IPS-18a (cell line): ENCODE data around the gene MAPKAPK3.

Source experiments
- H3K27ac ChIP-seq: one replicate; pipeline ENCODE4 v1.5.1; 2013; ENCODE audit warnings: low read length
- H3K27me3 ChIP-seq: one replicate; pipeline ENCODE4 v1.6.1; 2013; ENCODE audit warnings: mild to moderate bottlenecking, low read length; ENCODE audit not compliant: control insufficient read depth, insufficient read depth
- H3K36me3 ChIP-seq: one replicate; pipeline ENCODE4 v1.6.1; 2013; ENCODE audit warnings: low read depth, low read length; ENCODE audit not compliant: control insufficient read depth
- H3K4me1 ChIP-seq: one replicate; pipeline ENCODE4 v1.6.1; 2013; ENCODE audit warnings: low read depth, low read length; ENCODE audit not compliant: control insufficient read depth
- H3K4me3 ChIP-seq: one replicate; pipeline ENCODE4 v1.5.1; 2013; ENCODE audit warnings: low read length
- H3K9ac ChIP-seq: one replicate; pipeline ENCODE4 v1.6.1; 2013; ENCODE audit warnings: mild to moderate bottlenecking, low read length, moderate library complexity
- H3K9me3 ChIP-seq: one replicate; pipeline ENCODE4 v1.6.1; 2013; ENCODE audit warnings: low read depth, low read length; ENCODE audit not compliant: control insufficient read depth

Gene MAPKAPK3

GRCh38 chr3:50625231-50626182, 8.6 kb downstream of the MAPKAPK3 start:
- Histone ChIP-seq H3K9ac (no peak overlapping the region), H3K27ac (no peak overlapping the region), H3K36me3 (no peaks in the 10 kb centered on the region), H3K4me1 (peaks cover 15% of the 10 kb centered on the region), H3K9me3 (no peaks in the 10 kb centered on the region), H3K27me3 (no peaks in the 10 kb centered on the region), H3K4me3 (no peak overlapping the region)

GRCh38 chr3:50626401-50626800, 9.4 kb downstream of the MAPKAPK3 start:
- peaks cover 15% of the 10 kb centered on the region for H3K4me1 ChIP-seq
- H3K36me3 ChIP-seq: no peaks in the 10 kb centered on the region
- no peaks in the 10 kb centered on the region for H3K9me3 ChIP-seq
- H3K4me3 ChIP-seq: no peak overlapping the region
- H3K9ac ChIP-seq: no peak overlapping the region
- H3K27ac ChIP-seq: no peak overlapping the region
- H3K27me3 ChIP-seq: no peaks in the 10 kb centered on the region

- H3K9me3 ChIP-seq: no peaks in the 10 kb centered on the region
Observed at GRCh38 chr3:50627407-50628051, 10.6 kb downstream of the MAPKAPK3 start.

GRCh38 chr3:50628601-50629000, 11.7 kb downstream of the MAPKAPK3 start:
- no peaks in the 10 kb centered on the region for H3K36me3 ChIP-seq
- peaks cover 15% of the 10 kb centered on the region for H3K4me1 ChIP-seq
- no peak overlapping the region for H3K27ac ChIP-seq
- no peaks in the 10 kb centered on the region for H3K9me3 ChIP-seq
- no peaks in the 10 kb centered on the region for H3K27me3 ChIP-seq
- H3K9ac ChIP-seq: no peak overlapping the region
- no peak overlapping the region for H3K4me3 ChIP-seq

More at GRCh38 chr3:50627407-50628051, 10.6 kb downstream of the MAPKAPK3 start:
- no peaks in the 10 kb centered on the region for H3K36me3 ChIP-seq
- H3K9ac ChIP-seq: no peak overlapping the region
- H3K4me3 ChIP-seq: no peak overlapping the region
- H3K27me3 ChIP-seq: no peaks in the 10 kb centered on the region
- no peak overlapping the region for H3K27ac ChIP-seq
- H3K4me1 ChIP-seq: peaks cover 15% of the 10 kb centered on the region

- Histone ChIP-seq H3K27me3 (no peaks in the 10 kb centered on the region), H3K9ac (no peak overlapping the region), H3K36me3 (no peaks in the 10 kb centered on the region), H3K4me1 (peaks cover 6% of the 10 kb centered on the region), H3K9me3 (no peaks in the 10 kb centered on the region), H3K4me3 (no peak overlapping the region), H3K27ac (no peak overlapping the region)
Observed at GRCh38 chr3:50630394-50630793, 13.4 kb downstream of the MAPKAPK3 start.

GRCh38 chr3:50630877-50631276, 13.9 kb downstream of the MAPKAPK3 start:
- no peaks in the 10 kb centered on the region for H3K36me3 ChIP-seq
- no peaks in the 10 kb centered on the region for H3K9me3 ChIP-seq
- H3K27ac ChIP-seq: no peak overlapping the region
- H3K4me3 ChIP-seq: no peak overlapping the region
- H3K27me3 ChIP-seq: no peaks in the 10 kb centered on the region
- H3K9ac ChIP-seq: no peak overlapping the region
- peaks cover 2% of the 10 kb centered on the region for H3K4me1 ChIP-seq

- Histone ChIP-seq H3K36me3 (no peaks in the 10 kb centered on the region), H3K4me1 (peaks cover 8% of the 10 kb centered on the region), H3K27ac (no peak overlapping the region), H3K4me3 (no peak overlapping the region), H3K9me3 (no peaks in the 10 kb centered on the region), H3K27me3 (no peaks in the 10 kb centered on the region), H3K9ac (no peak overlapping the region)
Observed at GRCh38 chr3:50632450-50632849, 15.5 kb downstream of the MAPKAPK3 start.

- Histone ChIP-seq H3K27ac (no peak overlapping the region), H3K36me3 (no peaks in the 10 kb centered on the region), H3K9ac (no peak overlapping the region)
Observed at GRCh38 chr3:50633230-50633790, 16.4 kb downstream of the MAPKAPK3 start.

GRCh38 chr3:50635066-50635465, 18.1 kb downstream of the MAPKAPK3 start:
- no peaks in the 10 kb centered on the region for H3K27me3 ChIP-seq
- no peak overlapping the region for H3K4me3 ChIP-seq
- H3K9me3 ChIP-seq: no peaks in the 10 kb centered on the region
- no peak overlapping the region for H3K27ac ChIP-seq
- H3K9ac ChIP-seq: no peak overlapping the region
- H3K4me1 ChIP-seq: peaks cover 12% of the 10 kb centered on the region
- no peaks in the 10 kb centered on the region for H3K36me3 ChIP-seq

More at GRCh38 chr3:50633230-50633790, 16.4 kb downstream of the MAPKAPK3 start:
- Histone ChIP-seq H3K9me3 (no peaks in the 10 kb centered on the region), H3K4me1 (peaks cover 12% of the 10 kb centered on the region), H3K27me3 (no peaks in the 10 kb centered on the region), H3K4me3 (no peak overlapping the region)

GRCh38 chr3:50637011-50637410, 20.1 kb downstream of the MAPKAPK3 start:
- H3K4me3 ChIP-seq: no peak overlapping the region
- H3K9ac ChIP-seq: no peak overlapping the region
- no peaks in the 10 kb centered on the region for H3K9me3 ChIP-seq
- peaks cover 12% of the 10 kb centered on the region for H3K4me1 ChIP-seq
- H3K27ac ChIP-seq: no peak overlapping the region
- no peaks in the 10 kb centered on the region for H3K27me3 ChIP-seq
- no peaks in the 10 kb centered on the region for H3K36me3 ChIP-seq

GRCh38 chr3:50637945-50638344, 21.0 kb downstream of the MAPKAPK3 start:
- Histone ChIP-seq H3K27me3 (no peaks in the 10 kb centered on the region), H3K9ac (no peak overlapping the region), H3K36me3 (no peaks in the 10 kb centered on the region), H3K4me1 (peaks cover 12% of the 10 kb centered on the region), H3K4me3 (no peak overlapping the region), H3K9me3 (no peaks in the 10 kb centered on the region), H3K27ac (no peak overlapping the region)
